Psoas muscle (tissue), 8 donors: Measurements from ENCODE around the gene RALY. TPM values are rescaled to one million over a fixed set of nuclear protein-coding genes. Genes with fewer than 3 reads are reported as not detected.

ENCODE experiments used
- ATAC-seq, 4 donors: fragments of 200-7000 bp; cut with Tn5 transposase; one replicate each; pipeline ENCODE4 v1.9.1; 2020; ENCODE audit warnings: moderate library complexity in 3 of 4, mild to moderate bottlenecking in 2 of 4
- DNase-seq, 2 donors: peaks; one replicate each; pipeline ENCODE4 v3.0.0-alpha.2; 2020
- H3K27ac ChIP-seq: fragments of 200-600 bp; one replicate; pipeline ENCODE4 v1.8.0; 2022
- H3K27me3 ChIP-seq, 3 donors: fragments of 200-600 bp in 1 of 3; one replicate each; pipeline versions ENCODE4 v1.6.1 to v1.8.0; 2013 to 2022; ENCODE audit warnings: low read length in 2 of 3, mild to moderate bottlenecking in 2 of 3, moderate library complexity in 1 of 3; ENCODE audit not compliant: insufficient read depth in 3 of 3
- H3K36me3 ChIP-seq, 2 donors: fragments of 200-600 bp in 1 of 2; one replicate each; pipeline versions ENCODE4 v1.6.1 to v1.8.0; 2013 to 2022; ENCODE audit warnings: low read depth in 1 of 2, mild to moderate bottlenecking in 1 of 2, moderate library complexity in 1 of 2; ENCODE audit not compliant: insufficient read depth in 1 of 2
- H3K4me1 ChIP-seq: fragments of 200-600 bp; one replicate; pipeline ENCODE4 v1.8.0; 2022
- H3K4me3 ChIP-seq: fragments of 200-600 bp; one replicate; pipeline ENCODE4 v1.8.0; 2022; ENCODE audit warnings: mild to moderate bottlenecking
- H3K9me3 ChIP-seq: fragments of 200-600 bp; one replicate; pipeline ENCODE4 v1.8.0; 2022
- CTCF ChIP-seq: fragments of 200-600 bp; IDR thresholded peaks from one replicate; pipeline ENCODE4 v1.8.0; 2022; ENCODE audit warnings: antibody characterized with exemption
- WGBS, 3 donors: extraction: QIAGEN DNeasy Blood & Tissue Kit; methylation state at CpG; one replicate each; pipeline versions ENCODE4 v1.1.6 to v1.1.7; 2013; 5-methylcytosine and 5-hydroxymethylcytosine counted together
- intact Hi-C, 2 donors: fragments of 100-400 bp; cut with DNase I; formaldehyde crosslinking; loops; one replicate each; pipeline versions ENCODE4 v1.11.0 to v1.14.2; 2022
- polyA plus RNA-seq, 3 donors: library from polyadenylated mRNA; stranded (reverse); fragments of 200-250 nt; gene quantifications; one replicate each; pipeline ENCODE4 v1.2.3, GENCODE V29; 2013
- total RNA-seq, 4 donors: library from RNA; stranded (reverse); fragmentation: NEBNext Ultra II Directional in 2 of 4; extraction: Animal tissue kit (Norgen Biotek cat#: 25700) in 2 of 4; gene quantifications; one replicate each; pipeline versions ENCODE4 v1.2.1 to v1.2.4, GENCODE V29; 2021 to 2023
- donor health status: healthy with polysubstance abuse.
- donor health status: DM: no; HTN: no; CAD: no; lungs with moderate emphysema.
- donor health status: Bipolar disorder and iron deficiency.
- donor health status: healthy.
- donor health status: DM: yes; HTN: yes; CAD: no.
- donor health status: DM: no; HTN: no; CAD: no.
- donor health status: DM: no; HTN: no; CAD: no.
- donor health status: DM: yes; HTN: yes; CAD: no.

RALY gene
- total and polyA plus RNA-seq, 7 donors: 92.3 to 325 (median 120) TPM

GRCh38 chr20:34110025-34110744, 116.5 kb downstream of the RALY start:
- Histone ChIP-seq H3K27me3 (no peaks in the 10 kb centered on the region), H3K36me3 (peaks cover under 1 to 24% of the 10 kb centered on the region in 2 donors), H3K9me3 (no peaks in the 10 kb centered on the region), H3K4me3 (peak overlapping the region; percentile 99), H3K4me1 (peaks cover 33% of the 10 kb centered on the region), H3K27ac (peak overlapping the region; percentile 99)
- no peak for DNase-seq
- WGBS, 3 donors: 72 to 79% (median 78%) methylated on average over 10 of the region's 10 CpGs
- no peak for TF ChIP-seq CTCF
- ATAC-seq: no peak
- intact Hi-C loops: no loop called here

DNA sequence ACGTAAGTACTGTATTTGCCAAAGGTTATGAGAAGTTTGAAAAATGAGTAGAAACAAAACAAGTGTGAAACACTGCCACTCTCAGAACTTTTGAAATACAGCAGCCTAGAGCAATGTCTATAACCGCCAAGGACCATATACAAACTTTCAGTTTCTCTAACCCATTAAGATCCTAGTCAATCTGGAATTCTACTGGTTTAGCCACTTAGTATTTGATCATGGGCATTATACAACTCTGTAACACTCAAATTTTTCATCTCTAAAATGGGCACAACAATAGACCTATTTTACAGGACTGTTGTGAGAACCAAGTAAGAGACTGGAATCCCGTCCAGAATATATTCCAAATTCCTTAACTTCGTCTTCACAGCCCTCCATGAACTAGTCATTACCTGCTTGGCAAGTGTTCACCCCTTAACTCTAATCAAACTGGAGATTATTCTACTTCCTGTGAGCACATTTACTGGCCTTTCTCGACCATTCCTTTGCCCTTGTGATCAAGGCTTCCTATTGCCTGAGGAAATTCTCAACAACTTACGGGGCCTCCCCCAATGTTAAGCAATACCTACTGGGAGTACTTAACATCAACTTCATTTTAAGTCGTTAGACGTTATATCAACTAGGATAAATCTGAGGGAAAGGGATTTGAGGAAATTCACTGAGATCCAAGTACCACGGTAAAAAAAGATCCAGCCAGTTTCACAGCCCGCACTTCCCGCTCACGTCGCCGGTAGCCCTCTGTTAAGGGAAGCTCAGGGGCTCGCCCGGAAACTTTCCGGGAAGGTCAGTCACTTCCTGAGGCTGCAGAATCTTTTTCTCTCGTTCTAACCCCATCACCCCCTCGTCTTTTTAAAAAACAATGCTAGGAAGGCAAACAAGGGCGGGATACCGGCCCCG, 117.3 kb downstream of the RALY start:
- peak in 1 of 2 donors; percentile 29 for DNase-seq
- Histone ChIP-seq H3K4me1 (peaks cover 33% of the 10 kb centered on the region), H3K27me3 (no peaks in the 10 kb centered on the region), H3K36me3 (peaks cover 0 to 15% of the 10 kb centered on the region in 2 donors), H3K4me3 (peak overlapping the region; percentile 99), H3K27ac (peak overlapping the region; percentile 99), H3K9me3 (no peaks in the 10 kb centered on the region)
- peak in 2 of 4 donors; percentile 3 to 14 for ATAC-seq
- 4% methylated on average over 22 of the region's 22 CpGs for WGBS, 3 donors
- TF ChIP-seq CTCF: no peak
- intact Hi-C loops: no loop called here

DNA sequence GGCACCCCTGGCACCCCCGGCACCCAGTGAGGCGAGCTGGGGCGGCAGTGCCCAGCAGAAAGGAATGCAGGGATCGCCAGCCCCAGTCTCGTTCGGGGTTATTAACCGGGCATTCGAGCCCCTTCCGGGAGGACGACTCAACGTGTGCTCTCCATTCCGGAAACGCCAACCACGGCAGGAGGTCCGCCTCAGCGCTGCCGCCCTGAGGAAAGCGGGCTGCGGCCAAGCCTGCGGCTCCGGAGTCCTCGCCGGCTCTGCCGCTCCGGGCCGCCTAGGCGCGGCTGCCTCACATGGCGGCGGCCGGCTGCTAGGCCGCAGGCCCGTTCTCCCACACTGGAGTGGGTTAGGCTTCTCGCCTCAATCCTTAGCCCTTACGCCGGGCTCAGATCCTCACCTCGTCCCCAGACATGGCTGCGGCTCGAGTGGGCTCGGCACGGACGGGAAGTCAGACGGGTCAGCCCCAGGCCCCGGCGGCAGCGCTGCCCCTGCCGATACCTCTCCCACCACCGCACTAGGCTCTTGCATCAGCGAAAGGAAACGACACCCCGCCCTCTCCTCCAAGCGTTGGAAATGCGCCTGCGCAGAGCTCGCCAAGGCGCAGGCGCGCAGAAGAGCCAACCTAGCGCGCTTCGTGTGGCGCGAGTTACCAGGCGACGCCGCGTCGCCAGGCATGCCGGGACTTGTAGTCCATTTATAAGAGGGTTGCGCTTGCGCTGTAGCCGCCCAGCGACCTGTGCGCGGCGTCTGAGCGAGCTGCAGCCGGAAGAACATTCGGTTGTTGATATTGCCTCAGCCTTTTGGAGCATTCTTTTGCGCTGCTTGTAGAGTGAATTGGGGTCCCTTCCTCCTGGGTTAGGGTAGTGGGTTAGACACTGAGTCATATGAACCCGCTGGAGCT, 118.2 kb downstream of the RALY start, which contains the start of gene EIF2S2:
Gene EIF2S2 (minus strand): TSS at position 542 of the 898 bp plus-strand sequence. CDS start 133 bp downstream, at position 409.
- ATAC-seq (peak; percentile 95 to 97 (median 95)), DNase-seq (peak; percentile 94 to 98)
- no peaks in the 10 kb centered on the region for H3K27me3 ChIP-seq
- intact Hi-C loops: loop anchor here in 1 of 2 donors (1.0 to 2.0 kb wide), 2 partner anchors 118 to 301 kb away; partner anchors contain the start of gene CHMP4B
- 0% methylated on average over 77 to 81 of the region's 81 CpGs for WGBS, 3 donors
- H3K4me1 ChIP-seq: peaks cover 33% of the 10 kb centered on the region
- H3K4me3 ChIP-seq: peak within 1 kb of the TSS; percentile 99
- H3K27ac ChIP-seq: peak within 1 kb of the TSS; percentile 99
- H3K36me3 ChIP-seq: peaks cover 0 to 14% of the 10 kb centered on the region in 2 donors
- H3K9me3 ChIP-seq: no peaks in the 10 kb centered on the region
- TF ChIP-seq CTCF: no peak

- 1% methylated on average over 18 of the region's 18 CpGs for WGBS, 3 donors
Observed at GRCh38 chr20:34112600-34113101, 118.9 kb downstream of the RALY start.

More at GRCh38 chr20:34112600-34113101, 118.9 kb downstream of the RALY start:
- DNase-seq (peak in 1 of 2 donors; percentile 68), ATAC-seq (peak in 1 of 4 donors; percentile 15)
- H3K36me3 ChIP-seq: peaks cover 0 to 14% of the 10 kb centered on the region in 2 donors
- H3K4me1 ChIP-seq: peaks cover 29% of the 10 kb centered on the region
- intact Hi-C loops: loop anchor here in 1 of 2 donors (1.0 to 2.0 kb wide), 2 partner anchors 118 to 302 kb away; partner anchors contain the start of gene CHMP4B
- no peak for TF ChIP-seq CTCF
- peak overlapping the region; percentile 99 for H3K4me3 ChIP-seq
- no peaks in the 10 kb centered on the region for H3K9me3 ChIP-seq
- H3K27ac ChIP-seq: peak overlapping the region; percentile 99
- no peaks in the 10 kb centered on the region for H3K27me3 ChIP-seq
